K562 (cell line): ENCODE measurements around the gene TARBP1. TPM values are rescaled to one million over a fixed set of nuclear protein-coding genes. Genes with fewer than 3 reads are reported as not detected.

ENCODE experiments used
- ATAC-seq: fragments of 200-7000 bp; cut with Tn5 transposase; 3 replicates; pipeline ENCODE4 v1.9.1; 2020; ENCODE audit warnings: moderate library complexity
- BruUV-seq: library from RNA; stranded (reverse); fragments of 400-500 nt; replicated peaks from 2 replicates; lab custom pipeline; 2021; lab: Mats Ljungman, UMichigan
- CTCF ChIA-PET: fragments of 300-600 bp; formaldehyde crosslinking; extraction: SDS; loops from one replicate; lab custom pipeline; 2021; ENCODE audit warnings: low intra/inter-chr PET ratio; lab: Yijun Ruan, JAX
- POLR2A ChIA-PET: fragments of 300-600, 350-650 bp; sonication (Branson Sonifier 250); formaldehyde crosslinking; extraction: SDS; loops from one replicate; lab custom pipeline; 2021; ENCODE audit warnings: antibody characterized with exemption, inconsistent platforms; lab: Yijun Ruan, JAX
- DNase-seq, 4 experiments: peaks; one replicate each; pipeline versions ENCODE4 v3.0.0 to v3.0.0-alpha.2; 2011 to 2018; ENCODE audit warnings: low spot score in 3 of 4, mixed read lengths in 3 of 4; ENCODE audit errors: extremely low read depth in 1 of 4
- FAIRE-seq: peaks from 2 replicates; lab custom pipeline; 2011; peaks lifted over from hg19 to GRCh38; lab: Jason Lieb, UNC
- H2AFZ ChIP-seq: 2 replicates; pipeline ENCODE4 v1.6.0; 2011; ENCODE audit warnings: low read depth, low read length, control low read depth, inconsistent platforms
- H3K27ac ChIP-seq: fragments of 200-600 bp; 3 replicates; pipeline ENCODE4 v1.8.0; 2011; ENCODE audit warnings: low read depth, mild to moderate bottlenecking, control low read depth, inconsistent platforms, low read length, moderate library complexity, mixed read lengths; ENCODE audit errors: extremely low read depth
- H3K27me3 ChIP-seq, 2 experiments: fragments of 300-600 bp in 1 of 2; 2 replicates in 1 of 2; 3 replicates in 1 of 2; pipeline versions ENCODE4 v1.6.0 to v1.8.0; 2011; ENCODE audit warnings: inconsistent platforms in 2 of 2, low read length in 2 of 2, mild to moderate bottlenecking in 1 of 2, mixed read lengths in 1 of 2, moderate library complexity in 1 of 2; ENCODE audit not compliant: control insufficient read depth in 2 of 2, insufficient read depth in 2 of 2
- H3K36me3 ChIP-seq: fragments of 300-600 bp; 3 replicates; pipeline ENCODE4 v1.8.0; 2011; ENCODE audit warnings: mild to moderate bottlenecking, low read length, inconsistent platforms; ENCODE audit not compliant: control insufficient read depth, insufficient read depth
- H3K4me1 ChIP-seq, 2 experiments: fragments of 200-600 bp in 1 of 2; replicated peaks in 1 of 2; 2 replicates in 1 of 2; 3 replicates in 1 of 2; pipeline versions ENCODE4 v1.5.1 to v1.8.0; 2011; ENCODE audit warnings: inconsistent platforms in 2 of 2, low read length in 2 of 2, mild to moderate bottlenecking in 1 of 2, mixed read lengths in 1 of 2, moderate library complexity in 1 of 2; ENCODE audit not compliant: control insufficient read depth in 2 of 2, insufficient read depth in 2 of 2
- H3K4me2 ChIP-seq: 2 replicates; pipeline ENCODE4 v1.6.1; 2011; ENCODE audit warnings: low read length, control low read depth, inconsistent platforms, mixed read lengths; ENCODE audit not compliant: insufficient read depth
- H3K4me3 ChIP-seq: fragments of 200-600 bp; sonication (generic), shearing (Covaris generic); 2 replicates; pipeline ENCODE4 v1.5.1; 2016; ENCODE audit warnings: control low read depth, inconsistent platforms
- H3K79me2 ChIP-seq: fragments of 200-600 bp; 3 replicates; pipeline ENCODE4 v1.8.0; 2011; ENCODE audit warnings: low read length, inconsistent platforms; ENCODE audit not compliant: control insufficient read depth, insufficient read depth
- H3K9ac ChIP-seq, 2 experiments: 2 replicates each; pipeline versions ENCODE4 v1.6.0 to v1.6.1; 2011; ENCODE audit warnings: low read depth in 2 of 2, low read length in 2 of 2, control low read depth in 1 of 2, inconsistent platforms in 1 of 2, mild to moderate bottlenecking in 1 of 2, mixed read lengths in 1 of 2; ENCODE audit not compliant: insufficient read depth in 1 of 2
- H3K9me1 ChIP-seq: one replicate; pipeline ENCODE4 v1.6.0; 2011; ENCODE audit warnings: inconsistent platforms, mild to moderate bottlenecking, low read length, moderate library complexity; ENCODE audit not compliant: control insufficient read depth, insufficient read depth
- H3K9me3 ChIP-seq: replicated peaks from 2 replicates; pipeline ENCODE4 v1.5.1; 2011; ENCODE audit warnings: low read depth, low read length, inconsistent platforms; ENCODE audit not compliant: control insufficient read depth, insufficient read depth
- H4K20me1 ChIP-seq: replicated peaks from 2 replicates; pipeline ENCODE4 v1.6.1; 2011; ENCODE audit warnings: low read length, inconsistent platforms, mixed read lengths; ENCODE audit not compliant: control insufficient read depth, insufficient read depth
- BCOR ChIP-seq: fragments of 450-650 bp; IDR thresholded peaks from 2 replicates; pipeline ENCODE4 v1.6.1; 2016
- GTF2F1 ChIP-seq: IDR thresholded peaks from 2 replicates; pipeline ENCODE4 v1.6.1; 2011; ENCODE audit warnings: low read depth, low read length, improper control_type of control experiment
- HDAC6 ChIP-seq: IDR thresholded peaks from 2 replicates; pipeline ENCODE4 v1.6.1; 2012; ENCODE audit warnings: low read depth, mild to moderate bottlenecking, control low read depth, inconsistent platforms, low read length, moderate library complexity
- KAT8 ChIP-seq: fragments of 450-650 bp; IDR thresholded peaks from 2 replicates; pipeline ENCODE4 v1.6.1; 2016; ENCODE audit warnings: low read depth, mild to moderate bottlenecking
- KDM2B ChIP-seq: fragments of 250-450 bp; sonication (Bioruptor Pico); IDR thresholded peaks from 2 replicates; pipeline ENCODE4 v1.8.0; 2021; ENCODE audit warnings: mild to moderate bottlenecking, moderate library complexity
- KDM5B ChIP-seq: fragments of 200-600 bp; sonication (generic); IDR thresholded peaks from 2 replicates; pipeline ENCODE4 v1.6.1; 2012; ENCODE audit warnings: low read depth, mild to moderate bottlenecking, moderate library complexity, low read length, control low read depth, inconsistent platforms; ENCODE audit not compliant: insufficient replicate concordance
- POLR2B ChIP-seq: fragments of 450-650 bp; IDR thresholded peaks from 2 replicates; pipeline ENCODE4 v1.6.1; 2018; ENCODE audit warnings: low read depth; ENCODE audit not compliant: partially characterized antibody
- POLR2G ChIP-seq: fragments of 200-400 bp; formaldehyde crosslinking; IDR thresholded peaks from 2 replicates; pipeline ENCODE4 v1.6.1; 2017; ENCODE audit warnings: low read depth, mild to moderate bottlenecking, antibody characterized with exemption, low read length, moderate library complexity
- RBM15 ChIP-seq: fragments of 200-400 bp; formaldehyde crosslinking; IDR thresholded peaks from 2 replicates; pipeline ENCODE4 v1.6.1; 2018; ENCODE audit warnings: mild to moderate bottlenecking, low read length, moderate library complexity; ENCODE audit not compliant: insufficient read depth
- REST ChIP-seq, 2 experiments: fragments of 450-650 bp; formaldehyde crosslinking in 1 of 2; IDR thresholded peaks; 2 replicates each; pipeline versions ENCODE4 v1.4.0 to v1.6.1; 2014 to 2020; ENCODE audit warnings: mild to moderate bottlenecking in 2 of 2, borderline replicate concordance in 1 of 2, low read depth in 1 of 2
- ZNF696 ChIP-seq: fragments of 250-450 bp; sonication (Bioruptor Pico); conservative IDR thresholded peaks from 2 replicates; pipeline ENCODE4 v1.4.0; 2020; ENCODE audit warnings: mild to moderate bottlenecking, moderate library complexity
- WGBS: fragments of 100-300 bp; shearing (Covaris generic); methylation state at CpG from one replicate; pipeline ENCODE4 v1.1.6; 2016; ENCODE audit warnings: low coverage, mixed read lengths; ENCODE audit not compliant: insufficient coverage; ENCODE audit errors: missing lambda C conversion rate; 5-methylcytosine and 5-hydroxymethylcytosine counted together
- in situ Hi-C: fragments of 300-500 bp; cut with MboI; formaldehyde crosslinking; loops from 4 replicates; pipeline ENCODE4 v1.15.0; 2018; ENCODE audit warnings: inconsistent platforms, mixed read lengths
- intact Hi-C: fragments of 100-400 bp; cut with micrococcal nuclease; formaldehyde crosslinking; loops from 2 replicates; pipeline ENCODE4 v1.14.2; 2022
- polyA plus RNA-seq, 8 experiments: library from polyadenylated mRNA; depleted of rRNA in 4 of 8; stranded (reverse) in 5 of 8; unstranded in 3 of 8; fragments of >200 nt; fragmentation: Nextera tagmentation in 2 of 8; fragmentation: Illumina TruSeq in 1 of 8; extraction: Ambion mirVana in 2 of 8; extraction: Trizol in 1 of 8; gene quantifications; 2 replicates each; pipeline versions ENCODE4 v1.2.1 to v1.2.3, GENCODE V29; 2011 to 2014; ENCODE audit warnings: inconsistent platforms in 1 of 8, missing spikeins in 1 of 8
- total RNA-seq, 7 experiments: library from RNA; depleted of rRNA in 6 of 7; stranded (reverse); fragments of >200 nt in 6 of 7; fragmentation: Illumina TruSeq in 2 of 7; extraction: Trizol in 2 of 7; gene quantifications; 2 replicates each; pipeline versions ENCODE4 v1.2.1 to v1.2.3, GENCODE V29; 2011 to 2021; ENCODE audit warnings: low replicate concordance in 1 of 7

TARBP1 gene
- total and polyA plus RNA-seq, 9 of the 15 experiments (the other 6 are each of a cell fraction or from before 2014, with no cell fraction given), result 8.8 to 48.0 (median 22.9) TPM

GRCh38 chr1:234466945-234467344 lies 12.0 kb downstream of the TARBP1 start:
- Histone ChIP-seq H3K27ac (no peak overlapping the region), H3K9ac (no peak overlapping the region), H2AFZ (no peak overlapping the region), H3K79me2 (no peaks in the 10 kb centered on the region), H4K20me1 (no peaks in the 10 kb centered on the region), H3K4me3 (no peak overlapping the region), H3K9me3 (no peaks in the 10 kb centered on the region), H3K4me1 (no peaks in the 10 kb centered on the region)
- BruUV-seq, result no TSS peak
- intact Hi-C loops, result no loop called here
- ATAC-seq, result no peak
- in situ Hi-C loops, result no loop called here
- TF ChIP-seq REST (IDR thresholded peaks at IDR 0.05; ENCODE audit: borderline replicate concordance) (no peak), REST (CRISPR knock-in tag; IDR thresholded peaks at IDR 0.05; ENCODE audit: low read depth) (no peak), KAT8 (no peak), RBM15 (no peak), BCOR (no peak), ZNF696 (CRISPR knock-in tag) (no peak), POLR2B (no peak), GTF2F1 (no peak), KDM2B (CRISPR knock-in tag) (no peak), HDAC6 (no peak), KDM5B (no peak), POLR2G (no peak)
- TF ChIP-seq, all 486 proteins: peak for 0
- FAIRE-seq (no peak), DNase-seq (no peak)
- Histone ChIP-seq H3K9me1 (no peaks in the 10 kb centered on the region), H3K36me3 (peaks cover 39% of the 10 kb centered on the region; the same call in 2 of the 3 replicates), H3K27me3 (no peaks in the 10 kb centered on the region), H3K4me2 (no peak overlapping the region)
- WGBS, result 69% methylated on average over 6 of the region's 6 CpGs
- CTCF ChIA-PET, result no interaction called here
- POLR2A ChIA-PET, result interaction anchor here (0.6 to 1.2 kb wide), 5 partner anchors 8 to 978 kb away, joined by 3 to 4 read pairs (median 3); partner anchors contain the start of gene COA6
